Lung (tissue), 12 donors: ENCODE results near the gene PLIN1. TPM values are rescaled to one million over a fixed set of nuclear protein-coding genes. Genes with fewer than 3 reads are reported as not detected.
"Not testable (repeated sequence)": the region's sequence is repeated elsewhere in the genome, so short reads cannot be mapped to it uniquely, and the experiment has no call there.

Experiments
- ATAC-seq: fragments of 200-7000 bp; cut with Tn5 transposase; one replicate; pipeline ENCODE4 v1.9.1; 2020; ENCODE audit warnings: moderate number of reproducible peaks; ENCODE audit not compliant: insufficient read depth, low FRiP score
- DNase-seq, 3 donors: peaks; one replicate each; pipeline ENCODE4 v3.0.0-alpha.2; 2013 to 2017
- H3K27ac ChIP-seq, 2 donors: one replicate each; pipeline ENCODE4 v1.5.1; 2013; ENCODE audit warnings: mild to moderate bottlenecking in 2 of 2, moderate library complexity in 2 of 2, control low read depth in 1 of 2, inconsistent platforms in 1 of 2, low read depth in 1 of 2, low read length in 1 of 2
- H3K27me3 ChIP-seq, 3 donors: one replicate each; pipeline ENCODE4 v1.5.1; 2013; ENCODE audit warnings: low read length in 2 of 3; ENCODE audit not compliant: control insufficient read depth in 3 of 3, insufficient read depth in 3 of 3
- H3K36me3 ChIP-seq, 4 donors: one replicate each; pipeline ENCODE4 v1.5.1; 2013; ENCODE audit warnings: low read length in 4 of 4, mild to moderate bottlenecking in 1 of 4, moderate library complexity in 1 of 4; ENCODE audit not compliant: control insufficient read depth in 4 of 4, insufficient read depth in 4 of 4
- H3K4me1 ChIP-seq, 5 donors: one replicate each; pipeline ENCODE4 v1.5.1; 2013; ENCODE audit warnings: low read length in 5 of 5, mild to moderate bottlenecking in 2 of 5, moderate library complexity in 1 of 5; ENCODE audit not compliant: control insufficient read depth in 5 of 5, insufficient read depth in 5 of 5
- H3K4me3 ChIP-seq: one replicate; pipeline ENCODE4 v1.5.1; 2013; ENCODE audit warnings: mild to moderate bottlenecking, control low read depth, moderate library complexity
- H3K9ac ChIP-seq, 2 donors: one replicate each; pipeline ENCODE4 v1.5.1; 2013; ENCODE audit warnings: low read length in 2 of 2, control low read depth in 1 of 2; ENCODE audit not compliant: insufficient read depth in 1 of 2
- H3K9me3 ChIP-seq, 4 donors: one replicate each; pipeline ENCODE4 v1.5.1; 2013; ENCODE audit warnings: low read length in 3 of 4, mild to moderate bottlenecking in 1 of 4, moderate library complexity in 1 of 4; ENCODE audit not compliant: control insufficient read depth in 4 of 4, insufficient read depth in 3 of 4
- CTCF ChIP-seq: IDR thresholded peaks from 2 replicates; pipeline ENCODE4 v1.5.1; 2012; ENCODE audit warnings: mild to moderate bottlenecking; ENCODE audit errors: control extremely low read depth, extremely low read depth
- WGBS, 2 donors: extraction: QIAGEN DNeasy Blood & Tissue Kit; methylation state at CpG; one replicate each; pipeline ENCODE4 v1.1.7; 2013; 5-methylcytosine and 5-hydroxymethylcytosine counted together
- polyA plus RNA-seq, 2 donors: library from polyadenylated mRNA; stranded (reverse); fragments of 200-250 nt; gene quantifications; one replicate each; pipeline ENCODE4 v1.2.1, GENCODE V29; 2013
- total RNA-seq, 2 donors: library from RNA; depleted of rRNA in 1 of 2; stranded (reverse); fragments of >200 nt in 1 of 2; gene quantifications; one replicate each; pipeline ENCODE4 v1.2.1, GENCODE V29; 2014 to 2021
- donor health status: control.
- donor health status: control.
- donor health status: Bipolar disorder and iron deficiency.
- donor health status: healthy.
- donor health status: DM: yes; HTN: yes; CAD: no.

Gene PLIN1
- total and polyA plus RNA-seq, 4 donors: 0.21 to 0.55 (median 0.45) TPM

GRCh38 chr15:89690276-89691218 is 11.4 kb upstream of the PLIN1 start, which contains the start of the genes PEX11A and WDR93:
Gene PEX11A, minus strand, starts transcription at chr15:89690754. Its CDS starts 122 bp downstream, at chr15:89690632.
Gene WDR93, plus strand, starts transcription at chr15:89690811. Its CDS starts 10,936 bp downstream, at chr15:89701747.
- 2% methylated on average over 59 to 60 of the region's 60 CpGs for WGBS, 2 donors

GRCh38 chr15:89689930-89690275 is 10.7 kb upstream of the PLIN1 start:
- not testable (repeated sequence) for H3K36me3 ChIP-seq, ATAC-seq, H3K27me3 ChIP-seq, H3K4me1 ChIP-seq, DNase-seq, H3K9me3 ChIP-seq
- H3K27ac ChIP-seq: peak overlapping the region; percentile 48 to 64
- peak overlapping the region; percentile 67 for H3K4me3 ChIP-seq
- WGBS, 2 donors: 49 to 62% methylated on average over 15 of the region's 15 CpGs
- H3K9ac ChIP-seq: peak overlapping the region; percentile 31 to 76

More at GRCh38 chr15:89690276-89691218, 11.4 kb upstream of the PLIN1 start, which contains the start of the genes PEX11A and WDR93:
- H3K9me3 ChIP-seq: no peaks in the 10 kb centered on the region
- ATAC-seq (peak; percentile 91), DNase-seq (peak; percentile 82 to 89 (median 83))
- H3K27me3 ChIP-seq: no peaks in the 10 kb centered on the region
- no peak for TF ChIP-seq CTCF
- H3K4me1 ChIP-seq: peaks cover 0 to 8% (median 0%) of the 10 kb centered on the region in 5 donors
- H3K4me3 ChIP-seq: peak within 1 kb of the TSS; percentile 67
- H3K36me3 ChIP-seq: peaks cover 0 to 2% (median 0%) of the 10 kb centered on the region in 4 donors
- peak within 1 kb of the TSS; percentile 48 to 64 for H3K27ac ChIP-seq
- peak within 1 kb of the TSS; percentile 31 to 76 for H3K9ac ChIP-seq

- Histone ChIP-seq H3K27ac (no peak overlapping the region), H3K4me1 (peaks cover 0 to 8% (median 0%) of the 10 kb centered on the region in 5 donors), H3K27me3 (no peaks in the 10 kb centered on the region), H3K36me3 (peaks cover 0 to 7% (median 1%) of the 10 kb centered on the region in 4 donors), H3K9me3 (no peaks in the 10 kb centered on the region), H3K4me3 (no peak overlapping the region), H3K9ac (no peak overlapping the region)
- TF ChIP-seq CTCF: no peak
- DNase-seq (no peak), ATAC-seq (no peak)
These were observed 7.4 kb upstream of the PLIN1 start for GRCh38 chr15:89686522-89686921.

- H3K27me3 ChIP-seq: no peaks in the 10 kb centered on the region
- DNase-seq (no peak), ATAC-seq (no peak)
- no peaks in the 10 kb centered on the region for H3K9me3 ChIP-seq
- H3K4me1 ChIP-seq: peaks cover 0 to 8% (median 3%) of the 10 kb centered on the region in 5 donors
- H3K9ac ChIP-seq: no peak overlapping the region
- H3K36me3 ChIP-seq: peaks cover 0 to 7% (median 1%) of the 10 kb centered on the region in 4 donors
- no peak overlapping the region for H3K4me3 ChIP-seq
- WGBS, 2 donors: 85 to 86% methylated on average over 2 of the region's 2 CpGs
- no peak for TF ChIP-seq CTCF
- H3K27ac ChIP-seq: no peak overlapping the region
These were observed 6.8 kb upstream of the PLIN1 start for GRCh38 chr15:89685995-89686394.
